Astrocyte of the spinal cord (primary cell): ENCODE results near the gene UBALD1.
A peak's percentile ranks its signal among the peaks of the same experiment; 100 is the strongest.
"Not testable (repeated sequence)": the region's sequence is repeated elsewhere in the genome, so short reads cannot be mapped to it uniquely, and the experiment has no call there.

ENCODE experiments used
- DNase-seq: peaks from one replicate; pipeline ENCODE4 v3.0.0; 2011; ENCODE audit warnings: low read depth, low spot score
- H3K4me3 ChIP-seq: 2 replicates; pipeline ENCODE4 v1.5.1; 2011; ENCODE audit warnings: low read depth, mild to moderate bottlenecking, low read length, moderate library complexity
- CTCF ChIP-seq: IDR thresholded peaks from 2 replicates; pipeline ENCODE4 v1.5.1; 2012; ENCODE audit warnings: low read depth, mild to moderate bottlenecking, low read length, inconsistent platforms
- in situ Hi-C: cut with HindIII; loops from 2 replicates; pipeline ENCODE4 v1.10.0; 2017; ENCODE audit warnings: low sequenced_read_pairs

The UBALD1 gene

GRCh38 chr16:4651827-4652226 is 37.1 kb upstream of the UBALD1 start:
- H3K4me3 ChIP-seq: no peak overlapping the region
- in situ Hi-C loops: no loop called here
- DNase-seq: no peak
- no peak for TF ChIP-seq CTCF

- in situ Hi-C loops, H3K4me3 ChIP-seq: not testable (repeated sequence)
- peak; percentile 77 for TF ChIP-seq CTCF
- peak; percentile 13 for DNase-seq
These were observed 35.9 kb upstream of the UBALD1 start for GRCh38 chr16:4650443-4651074.

GRCh38 chr16:4649744-4650442 is 35.2 kb upstream of the UBALD1 start:
- DNase-seq: no peak
- in situ Hi-C loops: no loop called here
- no peak for TF ChIP-seq CTCF

GRCh38 chr16:4648917-4649316 is 34.2 kb upstream of the UBALD1 start:
- DNase-seq: no peak
- in situ Hi-C loops: no loop called here
- TF ChIP-seq CTCF: no peak
- H3K4me3 ChIP-seq: no peak overlapping the region

More at GRCh38 chr16:4649744-4650442, 35.2 kb upstream of the UBALD1 start:
- H3K4me3 ChIP-seq: no peak overlapping the region

GRCh38 chr16:4647644-4647980 is 32.9 kb upstream of the UBALD1 start:
- in situ Hi-C loops: no loop called here
- no peak for TF ChIP-seq CTCF
- no peak for DNase-seq
- H3K4me3 ChIP-seq: no peak overlapping the region

GRCh38 chr16:4646773-4647643 is 32.3 kb upstream of the UBALD1 start:
- DNase-seq: no peak
- no peak overlapping the region for H3K4me3 ChIP-seq
- in situ Hi-C loops: no loop called here
- TF ChIP-seq CTCF: no peak
